Duodenal mucosa (tissue), 2 donors: ENCODE data around the gene TPCN1.

Experiments used
- H3K27ac ChIP-seq: one replicate; pipeline ENCODE4 v1.7.0; 2013; ENCODE audit warnings: low read depth, low read length
- H3K27me3 ChIP-seq, 2 donors: one replicate each; pipeline ENCODE4 v1.7.0; 2013; ENCODE audit warnings: low read length in 2 of 2, control low read depth in 1 of 2; ENCODE audit not compliant: insufficient read depth in 2 of 2, control insufficient read depth in 1 of 2
- H3K36me3 ChIP-seq, 2 donors: one replicate each; pipeline ENCODE4 v1.7.0; 2013; ENCODE audit warnings: low read length in 2 of 2, control low read depth in 1 of 2; ENCODE audit not compliant: insufficient read depth in 2 of 2, control insufficient read depth in 1 of 2
- H3K4me1 ChIP-seq, 2 donors: one replicate each; pipeline ENCODE4 v1.7.0; 2013; ENCODE audit warnings: low read length in 2 of 2, control low read depth in 1 of 2; ENCODE audit not compliant: insufficient read depth in 2 of 2, control insufficient read depth in 1 of 2
- H3K4me3 ChIP-seq, 2 donors: one replicate each; pipeline ENCODE4 v1.7.0; 2013; ENCODE audit warnings: low read length in 2 of 2, low read depth in 1 of 2
- H3K9ac ChIP-seq, 2 donors: one replicate each; pipeline ENCODE4 v1.7.0; 2013; ENCODE audit warnings: low read length in 2 of 2, low read depth in 1 of 2
- H3K9me3 ChIP-seq, 2 donors: one replicate each; pipeline ENCODE4 v1.7.0; 2013; ENCODE audit warnings: low read length in 2 of 2, control low read depth in 1 of 2; ENCODE audit not compliant: control insufficient read depth in 1 of 2

The TPCN1 gene

DNA sequence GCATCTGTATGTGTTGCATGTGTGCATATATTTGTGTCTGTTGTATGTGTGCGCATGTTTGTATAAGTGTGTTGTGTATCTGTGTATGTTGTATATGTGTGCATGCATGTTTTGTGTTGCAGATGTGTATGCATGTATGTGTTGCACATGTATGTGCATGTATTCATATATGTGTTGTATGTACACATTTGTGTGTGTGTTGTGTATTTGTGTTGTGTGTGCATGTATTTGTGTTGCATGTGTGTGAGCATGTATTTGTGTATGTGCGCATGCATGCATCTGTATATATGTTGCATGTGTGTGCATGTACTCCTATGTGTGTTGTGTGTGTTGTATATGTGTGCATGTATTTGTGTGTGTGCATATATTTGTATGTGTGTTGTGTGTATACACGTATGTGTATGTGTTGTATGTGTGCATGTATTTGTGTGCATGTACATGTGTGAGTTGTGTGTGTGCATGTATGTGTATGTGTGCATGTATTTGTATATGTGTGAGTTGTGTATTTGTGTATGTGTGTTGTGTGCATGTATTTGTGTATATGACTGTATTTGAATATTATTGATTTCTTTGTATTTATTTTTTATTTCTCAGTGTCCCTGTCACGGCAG is 96.9 kb downstream of the TPCN1 start:
- Histone ChIP-seq H3K27me3 (no peaks in the 10 kb centered on the region), H3K27ac (no peak overlapping the region), H3K4me1 (no peaks in the 10 kb centered on the region), H3K36me3 (peaks cover 36 to 67% of the 10 kb centered on the region in 2 donors), H3K4me3 (no peak overlapping the region), H3K9me3 (no peaks in the 10 kb centered on the region), H3K9ac (no peak overlapping the region)

GRCh38 chr12:113318900-113319628 is 97.8 kb downstream of the TPCN1 start:
- no peaks in the 10 kb centered on the region for H3K9me3 ChIP-seq
- H3K27ac ChIP-seq, result no peak overlapping the region
- no peaks in the 10 kb centered on the region for H3K4me1 ChIP-seq
- H3K9ac ChIP-seq, result no peak overlapping the region
- H3K36me3 ChIP-seq, result peaks cover 35 to 63% of the 10 kb centered on the region in 2 donors
- H3K27me3 ChIP-seq, result no peaks in the 10 kb centered on the region
- H3K4me3 ChIP-seq, result no peak overlapping the region

DNA sequence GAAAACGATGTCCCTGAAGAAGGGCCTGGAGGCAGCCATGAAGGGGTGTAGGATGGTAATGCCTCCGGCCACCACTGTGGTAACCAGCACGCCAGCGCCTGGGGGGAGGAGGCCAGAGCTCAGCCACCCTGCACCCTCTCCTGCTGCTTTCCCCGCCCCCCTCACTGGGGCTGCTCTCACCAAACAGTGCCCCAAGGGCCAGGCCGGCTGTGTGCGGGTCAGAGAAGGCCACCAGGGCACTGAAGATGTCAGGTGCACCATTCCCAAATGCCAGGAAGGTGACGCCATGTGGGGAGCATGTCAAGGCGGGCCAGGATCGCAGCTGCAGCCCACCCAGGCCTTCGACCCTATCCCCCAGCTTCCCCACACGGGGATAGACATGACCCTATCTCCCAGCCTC is 99.1 kb downstream of the TPCN1 start:
- no peaks in the 10 kb centered on the region for H3K27me3 ChIP-seq
- H3K27ac ChIP-seq, result no peak overlapping the region
- no peak overlapping the region for H3K9ac ChIP-seq
- no peaks in the 10 kb centered on the region for H3K9me3 ChIP-seq
- H3K4me1 ChIP-seq, result no peaks in the 10 kb centered on the region
- peaks cover 32 to 57% of the 10 kb centered on the region in 2 donors for H3K36me3 ChIP-seq
- no peak overlapping the region for H3K4me3 ChIP-seq

- Histone ChIP-seq H3K36me3 (peaks cover 30 to 40% of the 10 kb centered on the region in 2 donors), H3K27ac (no peak overlapping the region), H3K9me3 (no peaks in the 10 kb centered on the region)
Observed at GRCh38 chr12:113322343-113322742, 101.1 kb downstream of the TPCN1 start.

DNA sequence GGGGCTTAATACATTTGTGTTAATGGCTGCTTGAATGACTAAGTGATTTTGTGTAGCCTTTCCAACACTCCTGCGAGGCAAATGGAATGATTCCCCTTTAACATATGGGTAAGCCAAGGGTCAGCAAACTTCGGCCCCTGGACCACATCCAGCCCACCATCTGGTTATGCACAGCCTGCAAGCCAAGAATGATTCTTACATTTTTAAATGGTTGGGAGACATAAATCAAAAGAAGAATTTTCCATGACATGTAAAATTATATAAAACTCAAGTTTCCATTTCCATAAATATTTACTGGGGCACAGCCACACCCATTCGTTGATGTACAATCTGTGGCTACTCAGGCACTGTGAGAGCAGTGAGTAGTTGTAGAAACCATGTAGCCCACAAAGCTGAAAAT is 104.7 kb downstream of the TPCN1 start:
- H3K9me3 ChIP-seq, result no peaks in the 10 kb centered on the region

More at GRCh38 chr12:113322343-113322742, 101.1 kb downstream of the TPCN1 start:
- H3K4me1 ChIP-seq, result no peaks in the 10 kb centered on the region
- H3K27me3 ChIP-seq, result no peaks in the 10 kb centered on the region
- H3K9ac ChIP-seq, result no peak overlapping the region
- no peak overlapping the region for H3K4me3 ChIP-seq

GRCh38 chr12:113326775-113327395 is 105.6 kb downstream of the TPCN1 start:
- no peaks in the 10 kb centered on the region for H3K4me1 ChIP-seq
- no peak overlapping the region for H3K4me3 ChIP-seq
- no peak overlapping the region for H3K27ac ChIP-seq
- peaks cover 6 to 22% of the 10 kb centered on the region in 2 donors for H3K36me3 ChIP-seq
- H3K27me3 ChIP-seq, result no peaks in the 10 kb centered on the region
- H3K9me3 ChIP-seq, result no peaks in the 10 kb centered on the region
- H3K9ac ChIP-seq, result no peak overlapping the region

More for the DNA sequence above, 104.7 kb downstream of the TPCN1 start:
- Histone ChIP-seq H3K4me1 (no peaks in the 10 kb centered on the region), H3K36me3 (peaks cover 11 to 19% of the 10 kb centered on the region in 2 donors), H3K4me3 (no peak overlapping the region), H3K27ac (no peak overlapping the region), H3K9ac (no peak overlapping the region), H3K27me3 (no peaks in the 10 kb centered on the region)

- no peak overlapping the region for H3K9ac ChIP-seq
- H3K27ac ChIP-seq, result no peak overlapping the region
- no peaks in the 10 kb centered on the region for H3K27me3 ChIP-seq
- peaks cover 6 to 25% of the 10 kb centered on the region in 2 donors for H3K36me3 ChIP-seq
- H3K9me3 ChIP-seq, result no peaks in the 10 kb centered on the region
- H3K4me3 ChIP-seq, result no peak overlapping the region
- peaks cover 5 to 8% of the 10 kb centered on the region in 2 donors for H3K4me1 ChIP-seq
Observed at GRCh38 chr12:113328368-113328889, 107.2 kb downstream of the TPCN1 start.

- no peaks in the 10 kb centered on the region for H3K9me3 ChIP-seq
- no peak overlapping the region for H3K4me3 ChIP-seq
- H3K9ac ChIP-seq, result no peak overlapping the region
- peaks cover 6 to 25% of the 10 kb centered on the region in 2 donors for H3K36me3 ChIP-seq
- H3K27ac ChIP-seq, result no peak overlapping the region
- H3K4me1 ChIP-seq, result peaks cover 5 to 13% of the 10 kb centered on the region in 2 donors
- H3K27me3 ChIP-seq, result no peaks in the 10 kb centered on the region
Observed at GRCh38 chr12:113329022-113329790, 107.9 kb downstream of the TPCN1 start.

- peaks cover 5 to 13% of the 10 kb centered on the region in 2 donors for H3K4me1 ChIP-seq
- no peak overlapping the region for H3K27ac ChIP-seq
- H3K4me3 ChIP-seq, result no peak overlapping the region
- H3K36me3 ChIP-seq, result peaks cover 6 to 25% of the 10 kb centered on the region in 2 donors
- no peak overlapping the region for H3K9ac ChIP-seq
- no peaks in the 10 kb centered on the region for H3K27me3 ChIP-seq
- no peaks in the 10 kb centered on the region for H3K9me3 ChIP-seq
Observed at GRCh38 chr12:113329791-113330417, 108.6 kb downstream of the TPCN1 start.
